ENCODE measurements around the gene FHDC1.

Gene FHDC1

DNA sequence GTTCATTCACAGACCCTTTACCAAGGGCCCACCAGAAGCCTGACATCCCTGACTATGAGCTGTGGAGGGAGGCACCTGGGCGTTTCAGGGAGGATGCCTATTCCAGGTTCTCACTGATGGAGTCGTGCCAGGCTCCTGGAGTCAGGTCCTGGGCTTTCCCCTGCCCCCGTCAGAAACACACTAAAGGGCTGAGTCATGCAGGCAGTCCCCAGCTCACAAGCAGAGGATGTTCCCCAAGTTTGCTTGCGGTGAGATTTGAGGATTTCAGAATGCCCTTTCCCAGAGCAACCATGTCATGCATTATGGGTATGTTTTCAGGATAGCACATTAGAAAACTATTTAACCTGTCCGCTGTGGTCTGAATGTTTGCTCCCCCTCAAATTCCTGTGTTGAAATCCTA, 45.2 kb downstream of the FHDC1 start:
- no peak for DNase-seq (ENCODE audit: low read depth)

DNA sequence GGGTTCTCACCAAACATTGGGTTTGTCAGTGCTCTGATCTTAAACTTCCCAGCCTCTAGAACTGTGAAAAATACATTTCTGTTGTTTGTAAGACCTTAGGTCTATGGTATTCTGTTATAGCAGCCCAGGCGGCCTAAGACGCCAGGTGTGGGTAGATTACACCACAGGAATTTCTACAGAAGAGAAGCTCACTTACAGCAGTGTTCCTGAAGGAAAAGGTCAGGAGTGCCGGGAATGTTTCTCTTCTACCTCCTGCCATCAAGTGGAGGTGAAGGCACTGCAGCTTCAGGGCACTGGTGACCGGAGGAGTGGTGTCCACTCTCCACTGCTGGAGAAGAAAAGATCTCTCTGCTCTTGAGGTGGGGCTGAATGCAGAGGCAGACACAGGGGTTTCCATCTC, 45.7 kb downstream of the FHDC1 start:
- DNase-seq (ENCODE audit: low read depth) = no peak

DNA sequence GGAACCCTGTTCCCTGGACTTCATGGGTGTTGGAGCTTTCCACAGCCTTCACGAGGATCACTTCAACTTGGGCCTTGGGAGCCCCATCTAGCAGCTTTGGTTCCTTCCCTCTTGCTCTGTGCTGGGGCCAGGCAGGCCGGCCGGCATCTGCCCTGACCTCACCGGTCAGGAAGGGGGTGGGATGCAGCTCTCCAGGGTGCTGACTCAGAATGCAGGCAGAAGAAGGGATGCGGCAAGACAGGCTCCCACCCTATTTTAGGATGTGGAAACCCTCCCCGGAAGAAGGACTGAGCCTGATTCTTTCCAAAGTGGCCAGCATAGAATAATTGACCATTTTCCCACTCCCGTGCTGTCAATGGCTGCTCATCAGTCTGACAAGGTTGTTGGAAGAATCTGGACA, 47.1 kb downstream of the FHDC1 start:
- no peak for DNase-seq (ENCODE audit: low read depth)

DNA sequence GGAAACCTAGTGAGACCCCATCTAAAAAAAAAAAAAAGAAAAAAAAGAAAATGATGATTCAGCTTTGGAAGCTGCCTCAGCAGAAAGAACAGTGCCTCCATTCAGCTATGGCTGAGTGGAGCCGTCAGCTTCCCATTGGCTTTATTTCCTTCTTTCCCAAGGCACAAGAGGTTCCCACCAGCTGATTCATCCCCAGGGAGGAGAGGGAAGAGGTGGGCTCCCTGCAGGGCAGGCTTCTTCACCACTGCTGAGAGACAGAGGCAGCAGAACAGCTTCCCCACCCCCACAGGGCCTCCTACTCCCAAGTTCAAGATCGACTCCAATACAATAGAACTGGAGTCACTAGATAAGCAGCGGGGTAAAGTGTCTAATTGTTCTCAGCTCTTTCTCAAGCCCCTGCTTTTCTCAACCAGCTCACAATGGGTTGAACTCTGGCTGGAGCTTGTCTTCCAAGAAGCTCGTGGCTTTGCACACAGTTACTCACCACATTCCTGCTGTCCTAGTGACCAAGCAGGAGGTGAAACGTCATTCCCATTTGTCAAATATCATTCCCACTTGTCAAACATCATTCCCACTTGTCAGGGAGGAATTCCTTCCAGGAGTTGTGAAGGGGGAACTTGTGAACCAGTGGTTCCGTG, 47.8 kb downstream of the FHDC1 start:
- no peak for DNase-seq (ENCODE audit: low read depth)

DNA sequence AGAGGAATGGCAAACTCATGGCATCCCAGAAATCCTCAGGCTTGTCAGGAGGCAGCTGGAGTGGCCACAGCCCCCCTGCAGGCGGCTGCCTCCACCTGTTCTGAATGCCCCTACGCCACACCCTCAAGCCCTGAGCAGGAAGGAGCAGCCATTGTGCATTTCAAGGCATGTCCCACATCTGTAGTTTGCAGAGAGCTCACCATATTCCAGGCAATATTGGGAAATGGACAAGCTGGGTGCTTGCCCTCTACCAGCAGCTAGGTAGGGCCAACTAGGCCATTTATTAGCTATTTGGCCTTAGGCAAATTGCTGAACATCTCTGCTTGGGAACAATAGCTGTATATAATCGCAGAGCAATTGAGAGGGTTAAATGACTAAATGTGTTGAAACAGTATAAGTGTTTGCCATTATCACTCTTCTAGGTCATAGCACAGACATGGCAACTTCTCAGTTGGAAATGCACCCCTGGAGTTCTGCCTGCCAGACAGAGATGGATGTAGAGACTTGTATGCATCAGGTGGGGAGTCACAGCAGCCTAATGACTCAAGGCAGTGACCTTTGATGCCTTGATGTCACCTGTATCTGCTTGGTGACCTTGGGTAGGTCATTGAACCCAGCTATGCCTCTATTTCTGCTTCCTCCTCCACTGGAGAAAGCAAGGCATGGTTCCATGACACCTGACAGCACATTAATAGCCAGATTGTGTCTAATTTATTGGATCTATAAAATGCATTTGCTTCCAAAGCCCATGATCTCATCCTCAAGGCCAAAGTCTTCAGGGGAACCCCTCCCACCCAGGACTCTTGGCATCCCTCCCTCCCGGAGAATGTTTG, 52.8 kb downstream of the FHDC1 start:
- DNase-seq (ENCODE audit: low read depth) = no peak

DNA sequence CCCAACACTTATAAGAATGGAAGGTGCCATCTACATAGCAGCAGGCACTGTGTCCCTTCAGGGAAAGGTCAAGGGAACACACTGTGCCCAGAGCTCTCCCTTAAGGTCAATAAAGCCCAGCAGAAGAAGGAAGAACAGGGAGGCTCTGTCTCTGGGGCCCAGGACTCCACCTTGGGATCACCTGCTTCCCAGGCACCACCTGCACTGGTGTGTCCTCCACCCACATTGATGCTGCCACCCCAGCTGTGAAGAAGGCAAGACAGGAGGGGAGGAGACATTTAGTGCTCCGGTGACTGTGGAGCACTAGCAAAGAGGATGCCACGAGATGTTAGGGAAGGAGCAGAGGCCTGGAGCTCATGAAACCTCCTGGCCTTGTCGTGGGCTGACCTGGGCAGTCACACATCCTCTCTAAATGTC, 53.4 kb downstream of the FHDC1 start:
- no peak for DNase-seq (ENCODE audit: low read depth)

DNA sequence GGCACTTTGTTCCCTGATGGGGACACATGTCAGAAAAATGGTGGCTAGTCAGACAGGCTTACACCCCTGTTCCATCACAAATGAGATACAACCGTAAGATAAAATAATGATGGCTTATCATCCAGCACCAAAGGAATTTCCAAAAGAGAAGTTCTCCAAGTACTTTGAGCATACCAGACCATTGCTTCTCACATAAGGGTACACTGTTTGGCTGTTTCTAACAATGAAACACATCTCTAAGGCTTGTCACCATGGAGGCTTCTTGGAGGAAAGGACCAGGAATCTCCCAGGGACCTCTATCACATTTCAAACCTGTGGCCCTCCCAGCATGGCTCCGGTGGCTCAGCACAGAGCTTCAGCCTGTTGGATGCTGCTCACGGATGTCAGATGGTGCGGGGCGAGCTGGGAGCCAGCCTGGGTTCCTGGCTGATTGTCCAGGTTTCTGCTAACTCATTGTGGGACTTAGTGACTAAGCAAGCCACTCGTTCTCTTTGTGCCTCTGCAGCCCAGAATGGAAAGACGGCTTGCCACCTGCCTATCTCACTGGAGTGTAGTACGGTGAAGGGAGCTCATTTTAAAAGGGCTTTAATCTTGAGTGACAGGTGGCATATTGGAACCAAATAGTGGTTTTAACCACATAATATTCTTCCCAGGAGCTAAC, 54.5 kb downstream of the FHDC1 start:
- no peak for DNase-seq (ENCODE audit: low read depth)

DNA sequence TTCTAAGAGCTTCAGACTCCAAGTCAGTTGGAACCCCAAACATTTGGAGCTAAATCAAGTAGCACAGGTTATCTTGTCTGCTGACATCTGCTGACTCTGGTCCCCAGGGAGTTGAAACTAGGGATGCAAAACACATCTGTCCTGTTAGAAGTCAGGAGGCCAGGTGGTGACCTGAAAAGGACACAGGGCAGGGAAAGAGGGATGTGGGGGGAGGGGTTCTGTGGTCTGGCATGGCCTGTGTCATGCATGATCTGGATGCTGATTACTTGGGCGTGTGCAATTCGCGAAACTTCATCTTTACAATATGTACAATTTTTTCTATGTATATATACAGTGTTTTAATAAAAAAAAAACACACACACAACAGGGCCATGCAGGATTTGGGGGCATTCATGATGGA, 55.3 kb downstream of the FHDC1 start:
- no peak for DNase-seq (ENCODE audit: low read depth)

DNA sequence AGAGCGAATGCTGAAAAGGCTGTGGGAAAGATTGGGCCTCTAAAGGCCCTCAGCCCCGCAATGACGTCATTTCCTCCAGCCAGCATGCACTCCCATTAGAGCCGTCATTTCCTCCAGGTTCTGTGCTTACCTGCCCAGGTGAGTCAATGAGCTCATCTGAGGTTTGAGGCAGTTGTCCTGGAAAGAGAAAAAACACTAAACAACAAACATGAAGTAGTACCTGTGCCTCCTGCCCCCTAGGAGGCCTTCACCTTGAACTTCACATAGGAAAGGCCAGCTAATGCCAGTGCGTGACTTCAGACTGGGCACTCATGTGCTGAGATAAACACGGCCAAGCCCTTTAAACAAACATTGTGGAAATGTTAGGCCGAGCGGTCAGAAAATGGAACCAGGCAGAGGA, 55.9 kb downstream of the FHDC1 start:
- no peak for DNase-seq (ENCODE audit: low read depth)

DNA sequence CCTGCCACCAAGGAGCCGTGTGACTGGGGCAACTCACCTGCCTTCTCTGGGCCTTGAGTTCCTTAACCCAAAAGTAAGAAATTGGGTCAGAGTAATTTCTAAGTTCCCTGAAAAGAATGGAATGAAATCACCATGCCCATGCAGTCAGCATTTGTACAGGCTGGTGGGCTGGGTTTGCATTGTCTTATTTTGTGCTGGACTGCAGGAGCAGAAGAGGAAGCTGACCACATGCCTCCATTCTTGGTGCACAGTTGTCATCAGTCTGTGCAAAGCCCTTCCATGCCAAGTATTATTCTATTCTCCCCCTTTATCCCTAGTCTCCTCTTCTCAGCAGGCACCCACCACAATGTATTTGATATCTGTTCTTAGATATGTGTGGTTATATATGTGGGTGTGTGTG, 56.3 kb downstream of the FHDC1 start:
- DNase-seq (ENCODE audit: low read depth) = no peak

DNA sequence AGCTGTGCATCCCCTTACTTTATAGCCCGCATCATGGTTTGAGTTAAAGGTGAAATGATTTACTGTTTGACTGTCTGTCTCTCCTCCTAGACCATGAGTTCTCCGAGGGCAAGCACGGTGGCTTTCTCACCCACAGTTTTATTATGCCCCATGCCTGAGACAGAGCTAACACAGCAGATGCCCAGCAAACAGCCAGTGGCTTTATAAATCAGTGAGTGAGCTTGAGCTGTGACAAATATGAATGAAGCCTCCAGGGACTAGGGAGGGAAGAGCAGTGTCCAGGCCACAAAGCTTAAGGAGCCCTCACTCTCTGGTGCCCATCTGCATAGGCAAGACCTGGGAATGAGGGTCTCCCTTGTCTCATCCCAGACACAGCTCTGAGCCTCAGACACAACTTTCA, 57.9 kb downstream of the FHDC1 start:
- DNase-seq (ENCODE audit: low read depth) = no peak

DNA sequence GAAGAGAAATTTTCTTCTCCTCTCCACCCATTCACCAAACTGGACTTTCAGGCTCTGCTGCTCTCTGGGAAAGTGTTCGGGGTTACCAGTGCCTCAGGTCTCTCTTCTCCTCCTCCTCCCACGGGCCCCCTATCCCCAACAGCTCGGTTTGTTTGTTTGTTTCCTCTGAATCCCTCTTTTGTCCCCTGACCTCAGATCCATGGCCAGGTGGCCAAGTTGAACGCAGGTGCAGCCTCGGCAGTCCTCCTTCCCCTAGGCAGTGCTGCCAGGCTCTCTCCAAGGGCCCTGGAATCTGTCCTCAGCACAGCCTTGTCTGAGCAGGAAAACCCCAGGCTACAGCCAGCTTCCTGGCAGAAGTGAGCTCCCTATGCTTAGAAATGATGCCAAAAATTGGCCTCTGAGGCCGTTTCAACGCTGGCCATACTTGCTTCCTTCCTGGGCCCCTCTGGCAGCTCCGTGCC, 60.0 kb downstream of the FHDC1 start:
- no peak for DNase-seq (ENCODE audit: low read depth)

DNA sequence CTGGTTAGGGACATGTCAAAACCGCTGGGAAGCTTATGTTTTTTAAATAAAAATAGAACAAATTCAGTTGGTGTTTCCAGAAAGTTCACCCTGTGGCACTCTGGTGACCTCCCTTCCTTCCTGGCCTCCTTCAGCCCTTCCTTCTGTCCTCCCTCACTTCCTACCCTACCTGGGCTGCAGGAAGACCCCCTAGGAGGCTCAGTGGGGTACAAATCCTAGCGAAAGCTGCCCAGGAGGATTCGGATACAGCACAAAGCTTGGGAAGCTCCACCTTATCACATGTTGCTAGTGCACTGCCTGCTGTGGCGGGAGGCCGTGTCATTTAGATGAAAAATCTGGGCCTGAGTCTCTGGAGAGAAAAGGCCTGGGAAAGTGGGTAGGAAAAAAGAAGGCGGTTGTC, 60.5 kb downstream of the FHDC1 start:
- no peak for DNase-seq (ENCODE audit: low read depth)

DNA sequence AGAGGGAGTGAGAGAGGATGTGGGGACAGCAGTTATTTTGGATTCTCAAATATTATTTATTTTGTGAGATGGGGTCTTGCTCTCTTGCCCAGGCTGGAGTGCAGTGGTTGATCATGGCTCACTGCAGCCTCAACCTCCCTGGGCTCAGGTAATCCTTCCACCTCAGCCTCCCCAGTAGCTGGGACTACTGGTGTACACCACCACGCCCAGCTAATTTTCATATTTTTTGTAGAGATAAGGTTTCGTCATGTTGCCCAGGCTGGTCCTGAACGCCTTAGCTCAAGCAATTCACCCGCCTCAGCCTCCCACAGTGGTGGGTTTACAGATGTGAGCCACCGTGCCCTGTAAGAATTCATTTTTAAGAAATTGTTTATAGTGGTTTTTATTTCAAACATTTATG, 61.2 kb downstream of the FHDC1 start:
- no peak for DNase-seq (ENCODE audit: low read depth)

DNA sequence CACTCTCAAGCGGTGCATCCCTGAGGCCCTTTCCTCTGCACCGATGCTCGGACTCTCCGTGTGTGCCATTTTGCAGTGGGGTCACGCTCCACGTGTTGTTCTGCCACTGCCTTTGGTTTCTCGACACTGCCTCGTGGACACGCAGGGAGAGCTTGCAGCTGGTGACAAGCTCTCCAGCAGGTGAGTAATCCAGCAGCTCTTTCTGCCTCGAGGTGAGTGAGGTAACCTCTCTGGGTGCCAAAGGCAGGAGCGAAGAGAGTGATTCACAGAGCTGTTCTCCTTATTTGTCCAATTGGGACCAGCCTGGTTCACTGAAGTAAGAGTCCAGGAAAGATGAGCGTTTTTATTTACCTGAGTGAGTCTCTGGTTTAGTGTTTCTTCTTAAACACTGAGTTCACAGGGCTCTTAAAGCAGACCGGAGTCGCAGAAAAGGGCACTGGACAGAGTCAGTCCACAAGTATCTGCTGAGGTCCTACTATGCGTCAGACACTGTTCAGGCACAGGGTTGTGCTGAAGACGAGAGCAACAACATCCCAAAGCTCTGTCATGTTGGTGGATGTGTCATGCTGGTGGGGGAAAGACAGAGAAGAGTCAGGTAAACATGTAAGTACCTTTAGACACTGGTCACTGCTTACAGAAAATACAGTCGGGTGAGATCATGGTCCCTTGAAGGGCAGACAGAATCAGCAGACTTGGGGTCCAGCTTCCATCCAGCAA, 61.8 kb downstream of the FHDC1 start:
- no peak for DNase-seq (ENCODE audit: low read depth)

DNA sequence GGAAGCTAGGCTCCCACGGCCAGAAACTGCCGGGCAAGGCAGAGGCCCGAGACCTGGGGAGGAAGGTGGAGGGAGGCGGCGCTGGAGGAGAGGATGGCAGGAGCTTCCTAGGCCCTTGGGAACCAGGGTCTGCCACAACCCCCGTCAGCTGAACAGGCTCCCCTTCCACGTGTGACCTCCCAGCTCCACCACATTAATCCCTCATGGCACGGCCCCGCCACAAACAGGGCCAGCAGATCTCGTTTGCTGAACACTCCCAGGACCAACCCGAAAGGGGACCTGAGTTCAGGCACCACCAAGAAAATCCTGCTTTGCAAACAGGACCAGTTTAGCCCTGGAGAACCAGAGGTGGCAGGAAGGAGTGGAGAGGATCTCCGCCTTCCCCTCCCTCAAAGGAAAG, 62.7 kb downstream of the FHDC1 start:
- DNase-seq (ENCODE audit: low read depth) = no peak

DNA sequence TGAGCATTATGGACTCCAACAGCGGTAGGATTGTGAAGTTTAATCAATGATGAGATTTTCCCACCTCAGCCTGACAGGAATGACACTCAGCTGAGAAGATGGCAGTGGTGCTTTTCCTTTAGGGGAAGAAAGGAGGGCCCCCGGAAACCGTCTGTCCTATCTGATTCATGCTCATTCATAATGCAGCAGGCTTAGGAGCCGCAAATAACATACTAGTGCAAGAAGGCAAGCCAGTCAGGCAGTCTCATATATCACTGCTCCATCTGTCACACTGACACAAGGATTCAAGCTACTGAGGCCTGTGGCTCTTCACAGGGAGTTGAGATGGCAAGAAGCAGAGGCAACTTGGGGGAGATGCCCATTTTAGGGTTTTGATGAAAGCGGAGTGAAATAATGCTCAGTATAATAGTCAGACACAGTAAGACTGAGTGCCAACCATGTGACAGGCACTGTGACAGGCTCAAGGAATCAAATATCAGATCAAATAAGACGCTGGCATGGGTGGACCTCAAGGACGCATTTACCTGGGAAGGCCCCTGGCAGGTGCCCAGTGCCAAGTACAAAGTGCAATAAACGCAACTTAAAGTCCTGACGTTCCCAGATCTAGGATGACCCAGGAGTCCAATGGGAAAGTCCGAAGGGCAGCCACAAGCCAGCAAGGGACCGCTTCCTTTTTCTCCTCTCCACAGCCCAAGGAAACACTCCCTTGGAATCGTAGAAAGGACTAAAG, 63.4 kb downstream of the FHDC1 start:
- DNase-seq (ENCODE audit: low read depth) = no peak

DNA sequence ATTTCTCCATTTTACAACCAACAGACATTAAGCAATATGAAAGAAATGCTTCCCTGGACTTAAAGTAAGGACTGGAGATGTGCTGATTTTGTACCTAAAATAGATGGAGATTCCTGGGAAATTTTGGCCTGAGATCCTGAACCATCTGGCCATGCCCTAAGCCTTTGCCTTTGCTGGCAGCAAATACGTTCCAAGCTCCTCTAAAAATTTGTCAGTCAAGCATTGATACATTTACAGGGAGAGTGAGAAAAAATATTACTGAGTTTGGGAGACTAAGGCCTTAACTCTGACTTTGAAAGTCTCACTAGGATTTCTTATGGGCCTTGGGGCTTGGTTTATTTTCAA, 63.9 kb downstream of the FHDC1 start:
- DNase-seq (ENCODE audit: low read depth) = no peak

DNA sequence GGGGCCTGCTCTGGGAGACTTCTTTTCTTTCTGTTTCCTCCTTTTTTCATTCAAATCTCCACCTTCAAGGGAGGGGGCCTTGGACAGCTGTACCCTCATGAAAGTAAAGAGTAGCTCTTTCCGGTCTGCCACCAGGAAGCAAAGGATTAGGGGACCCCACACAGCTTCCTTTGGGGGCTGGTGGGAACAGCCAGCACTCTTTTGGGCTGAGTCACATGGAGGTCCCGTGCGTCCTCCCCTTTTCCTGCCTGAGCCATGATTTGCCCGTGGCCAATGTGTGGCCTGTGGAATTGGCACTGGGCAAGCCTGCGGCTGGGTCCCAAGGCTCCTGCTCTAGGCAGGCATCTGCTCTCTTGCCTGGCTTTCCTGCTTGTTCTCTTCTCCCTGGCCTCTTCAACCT, 65.5 kb downstream of the FHDC1 start:
- no peak for DNase-seq (ENCODE audit: low read depth)

DNA sequence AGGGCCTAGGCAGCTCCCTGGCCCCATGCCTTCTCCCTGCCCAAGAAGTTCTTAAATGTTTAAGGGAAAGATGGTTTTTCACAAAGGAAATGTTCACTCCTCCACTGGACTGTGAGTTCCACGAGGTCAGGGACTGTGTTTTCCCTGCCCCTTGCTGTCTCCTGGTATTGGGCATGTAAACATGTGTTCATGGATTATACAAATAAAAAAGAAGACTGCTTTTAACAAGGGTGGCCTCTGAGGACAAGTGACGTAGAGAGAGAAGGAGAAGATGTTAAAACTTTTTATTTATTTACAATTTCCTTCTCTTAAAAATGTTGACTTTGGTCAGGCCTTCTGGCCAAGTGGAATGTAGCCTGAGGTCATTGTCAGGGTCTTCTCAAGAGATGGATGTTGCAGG, 66.0 kb downstream of the FHDC1 start:
- DNase-seq (ENCODE audit: low read depth) = no peak

DNA sequence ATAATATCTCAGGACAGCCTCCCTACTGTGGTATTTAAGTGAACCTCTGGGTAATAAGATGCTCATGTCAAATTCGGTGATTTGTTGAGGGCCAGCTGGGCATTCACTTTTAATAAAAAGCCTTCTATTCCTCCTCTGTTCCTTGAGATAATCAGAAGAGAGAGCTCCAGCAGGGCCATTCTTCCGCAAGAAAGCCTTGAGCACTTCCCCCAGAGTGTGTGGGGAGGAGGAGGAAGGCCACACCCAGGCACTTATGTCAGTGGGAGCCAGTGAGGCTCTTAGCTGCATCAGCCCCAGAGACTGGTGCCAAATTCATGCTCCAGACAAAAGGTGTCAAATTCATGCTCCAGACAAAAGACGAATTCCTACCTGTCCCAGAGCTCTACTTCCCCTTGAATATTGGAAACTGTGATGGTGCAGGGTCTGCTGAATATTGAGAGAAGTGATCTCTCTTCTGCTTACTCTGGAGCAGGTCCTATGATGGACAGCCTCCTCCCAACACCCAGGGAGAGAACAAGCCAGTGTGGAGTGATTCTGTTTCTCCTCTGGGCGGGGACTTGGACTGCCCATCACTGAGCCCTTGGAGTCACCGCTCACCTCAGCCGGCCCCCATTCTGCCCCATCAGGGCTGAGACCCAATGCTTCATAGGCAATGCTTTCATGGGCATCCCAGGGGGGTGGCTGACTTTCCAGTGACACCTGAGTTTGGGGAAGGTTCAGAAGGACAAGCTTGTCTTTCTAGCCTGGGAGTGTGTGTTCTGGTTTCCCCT, 68.1 kb downstream of the FHDC1 start:
- DNase-seq (ENCODE audit: low read depth) = no peak
